Activated CD4-positive, alpha-beta T cell treated with anti-CD3 and anti-CD28 coated beads, Interleukin-10, Interleukin-2, amounts not matched to agents 100 ng/mL and 50 ng/mL, durations not matched to agents 16 hours and 8 hours (primary cell): ENCODE data around the gene TM7SF3.
"Not testable (repeated sequence)": the region's sequence is repeated elsewhere in the genome, so short reads cannot be mapped to it uniquely, and the experiment has no call there.

Experiments
- DNase-seq: peaks from one replicate; pipeline ENCODE4 v3.0.0-alpha.2; 2020

The TM7SF3 gene, protein sequence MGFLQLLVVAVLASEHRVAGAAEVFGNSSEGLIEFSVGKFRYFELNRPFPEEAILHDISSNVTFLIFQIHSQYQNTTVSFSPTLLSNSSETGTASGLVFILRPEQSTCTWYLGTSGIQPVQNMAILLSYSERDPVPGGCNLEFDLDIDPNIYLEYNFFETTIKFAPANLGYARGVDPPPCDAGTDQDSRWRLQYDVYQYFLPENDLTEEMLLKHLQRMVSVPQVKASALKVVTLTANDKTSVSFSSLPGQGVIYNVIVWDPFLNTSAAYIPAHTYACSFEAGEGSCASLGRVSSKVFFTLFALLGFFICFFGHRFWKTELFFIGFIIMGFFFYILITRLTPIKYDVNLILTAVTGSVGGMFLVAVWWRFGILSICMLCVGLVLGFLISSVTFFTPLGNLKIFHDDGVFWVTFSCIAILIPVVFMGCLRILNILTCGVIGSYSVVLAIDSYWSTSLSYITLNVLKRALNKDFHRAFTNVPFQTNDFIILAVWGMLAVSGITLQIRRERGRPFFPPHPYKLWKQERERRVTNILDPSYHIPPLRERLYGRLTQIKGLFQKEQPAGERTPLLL

DNA sequence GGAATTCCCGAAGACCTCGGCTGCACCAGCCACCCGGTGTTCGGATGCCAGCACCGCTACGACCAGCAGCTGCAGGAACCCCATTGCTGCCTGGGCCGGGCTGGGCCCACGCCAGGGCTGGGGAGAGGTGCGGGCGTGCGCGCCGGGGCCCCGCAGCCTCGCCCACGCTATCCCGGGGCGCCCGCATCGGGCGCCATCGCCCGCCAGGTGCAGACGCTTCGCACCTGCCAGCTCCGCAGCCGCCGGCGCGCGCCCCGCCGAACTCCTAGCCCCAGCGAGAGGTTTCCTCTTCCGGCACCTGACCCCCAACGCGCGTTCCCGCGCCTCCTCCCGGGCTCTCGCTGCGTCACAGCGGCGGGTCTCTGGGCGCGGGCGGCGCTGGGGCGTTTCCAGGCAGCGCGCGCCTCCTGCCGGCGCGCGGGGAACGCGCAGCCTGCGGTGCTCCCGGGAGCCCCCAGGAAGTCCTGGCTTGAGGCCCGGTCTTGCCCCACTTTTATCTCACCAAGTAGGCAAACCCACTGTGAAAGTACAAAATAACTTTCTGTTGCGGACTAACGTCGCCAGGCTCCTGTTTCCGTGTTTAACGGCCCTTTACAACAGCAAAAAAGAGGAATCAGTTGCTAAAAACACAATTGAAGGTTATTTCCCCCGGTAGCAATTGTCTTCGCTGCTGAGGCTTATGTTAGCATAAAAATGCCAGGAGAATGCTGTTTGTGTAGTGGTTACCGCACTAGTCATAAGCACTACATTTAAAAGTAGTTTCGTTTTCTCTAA, at the start of gene TM7SF3:
Gene TM7SF3 (minus strand): TSS at position 300 of the 774 bp plus-strand sequence. CDS start 216 bp downstream, at position 84.
- DNase-seq, result peak; percentile 97

DNA sequence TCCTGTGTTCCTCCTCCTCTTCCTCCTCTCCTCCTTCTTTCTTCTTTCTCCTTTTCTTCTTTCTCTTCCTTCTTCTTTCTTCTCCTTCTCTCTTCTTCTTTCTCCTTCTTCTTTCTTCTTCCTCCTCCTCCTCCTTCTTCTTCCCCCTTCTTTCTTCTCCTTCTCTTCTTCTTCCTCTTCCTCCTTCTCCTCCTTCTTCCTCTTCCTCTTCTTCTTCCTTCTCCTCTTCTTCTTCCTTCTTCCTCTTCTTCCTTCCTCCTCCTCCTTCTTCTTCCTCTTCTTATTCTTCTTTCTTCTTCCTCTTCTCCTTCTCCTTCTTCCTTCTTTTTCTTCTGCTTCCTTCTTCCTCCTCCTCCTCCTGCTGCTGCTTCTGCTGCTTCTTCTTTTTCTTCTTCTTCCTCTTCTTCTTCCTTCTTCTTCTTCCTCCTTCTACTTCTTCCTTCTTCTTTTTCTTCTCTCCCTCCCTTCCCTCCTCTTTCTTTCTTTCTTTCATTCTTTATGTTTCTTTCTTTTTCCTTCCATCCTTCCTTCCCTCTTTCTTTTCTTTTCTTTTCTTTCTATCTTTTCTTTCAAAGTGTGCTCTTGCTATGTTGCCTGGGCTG, 49.2 kb upstream of the TM7SF3 start:
- no peak for DNase-seq

DNA sequence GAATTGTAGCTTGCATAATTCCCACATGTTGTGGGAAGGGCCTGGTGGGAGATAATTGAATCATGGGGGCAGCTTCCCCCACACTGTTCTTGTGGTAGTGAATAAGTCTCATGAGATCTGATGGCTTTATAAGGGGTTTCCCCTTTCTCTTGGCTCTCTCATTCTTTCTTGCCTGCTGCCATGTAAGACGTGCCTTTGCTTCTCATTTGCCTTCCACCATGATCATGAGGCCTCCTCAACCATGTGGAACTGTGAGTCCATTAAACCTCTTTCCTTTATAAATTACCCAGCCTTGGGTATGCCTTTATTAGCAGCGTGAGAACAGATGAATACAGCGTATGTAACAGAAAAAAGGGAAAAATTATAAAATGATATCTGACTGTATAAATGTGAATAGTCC, 47.1 kb upstream of the TM7SF3 start:
- no peak for DNase-seq

DNA sequence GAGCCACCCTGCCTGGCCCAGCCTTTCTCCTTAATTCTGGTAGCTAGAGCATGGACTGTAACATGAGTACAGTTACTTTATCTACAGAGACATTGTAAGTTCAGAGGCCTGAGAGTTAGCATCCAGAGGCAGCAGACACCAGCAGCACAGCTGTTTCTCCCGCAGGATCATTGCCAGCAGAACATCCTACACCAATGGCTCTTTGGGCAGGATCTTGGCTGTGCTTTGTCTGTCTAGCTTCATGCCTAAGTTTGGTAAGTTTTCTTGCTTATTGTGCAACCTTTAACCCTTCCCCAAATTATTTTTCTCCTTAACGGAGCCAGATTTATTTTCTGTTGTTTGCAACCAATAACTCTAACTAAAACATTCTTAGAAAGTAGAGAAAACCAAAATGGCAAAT, 46.6 kb upstream of the TM7SF3 start:
- no peak for DNase-seq

DNA sequence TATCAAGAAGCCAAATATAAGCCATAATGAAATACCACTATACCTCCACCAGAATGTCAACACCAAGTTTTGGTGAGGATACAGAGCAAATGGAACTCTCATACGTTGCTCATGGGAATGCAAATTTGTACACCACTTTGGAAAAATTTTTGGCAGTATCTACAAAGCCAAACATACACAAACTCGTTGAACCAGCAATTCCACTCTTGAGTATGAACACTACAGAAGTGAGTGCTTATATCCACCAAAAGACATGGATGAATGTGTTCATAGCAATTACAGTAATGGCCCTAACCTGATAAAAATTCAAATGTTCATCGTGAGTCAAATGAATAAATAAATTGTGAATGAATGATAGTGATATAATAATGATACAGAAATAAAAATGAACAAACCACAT, 43.4 kb upstream of the TM7SF3 start:
- DNase-seq, result no peak

DNA sequence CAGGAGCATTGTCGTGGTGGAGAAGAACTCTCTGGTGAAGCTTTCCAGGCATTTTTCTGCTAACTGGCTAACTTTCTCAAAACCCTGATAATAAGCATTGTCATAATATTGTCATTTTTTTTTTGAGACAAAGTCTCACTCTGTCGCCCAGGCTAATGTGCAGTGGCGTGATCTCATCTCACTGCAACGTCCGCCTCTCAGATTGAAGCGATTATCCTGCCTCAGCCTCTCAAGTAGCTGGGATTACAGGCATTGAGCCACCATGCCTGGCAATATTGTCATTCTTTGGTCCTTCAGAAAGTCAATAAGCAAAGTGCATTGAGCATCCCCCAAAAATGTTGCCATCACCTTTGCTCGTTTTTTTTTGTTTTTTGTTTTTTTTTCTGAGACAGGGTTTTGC, 41.8 kb upstream of the TM7SF3 start:
- DNase-seq, result no peak

DNA sequence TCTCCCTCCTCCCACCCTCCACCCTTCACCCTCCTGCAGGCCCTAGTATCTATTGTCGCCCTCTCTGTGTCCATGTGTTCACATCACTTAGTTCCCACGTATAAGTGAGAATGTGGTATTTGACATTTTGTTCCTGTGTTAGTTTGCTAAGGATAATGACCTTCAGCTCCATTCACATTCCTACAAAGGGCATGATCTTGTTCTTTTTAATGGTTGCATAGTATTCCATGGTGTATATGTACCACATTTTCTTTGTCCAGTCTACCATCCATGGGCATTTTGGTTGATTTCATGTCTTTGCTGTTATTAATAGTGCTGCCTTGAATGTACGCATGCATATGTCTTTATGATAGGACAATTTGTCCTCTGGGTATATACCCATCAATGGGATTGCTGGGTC, 38.6 kb upstream of the TM7SF3 start:
- DNase-seq, result no peak

DNA sequence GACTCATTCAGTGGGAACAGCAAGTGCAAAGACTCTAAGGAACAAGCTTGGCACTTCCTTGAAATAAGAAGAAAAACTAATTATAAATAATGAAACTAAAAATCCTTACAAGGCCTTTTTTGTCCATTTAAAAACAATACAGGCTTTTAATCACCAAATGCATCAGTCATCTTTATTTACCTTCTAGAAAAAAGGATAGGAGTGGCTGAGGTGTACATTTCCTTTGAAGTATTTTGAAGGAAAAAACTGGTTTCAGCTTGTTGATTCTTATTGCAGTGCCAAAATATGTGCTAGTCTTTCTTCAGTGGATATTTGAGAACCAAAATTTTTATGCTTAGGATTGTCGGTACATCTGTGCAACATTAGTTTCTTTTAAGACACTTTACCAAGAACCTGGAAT, 38.0 kb upstream of the TM7SF3 start:
- DNase-seq, result no peak

DNA sequence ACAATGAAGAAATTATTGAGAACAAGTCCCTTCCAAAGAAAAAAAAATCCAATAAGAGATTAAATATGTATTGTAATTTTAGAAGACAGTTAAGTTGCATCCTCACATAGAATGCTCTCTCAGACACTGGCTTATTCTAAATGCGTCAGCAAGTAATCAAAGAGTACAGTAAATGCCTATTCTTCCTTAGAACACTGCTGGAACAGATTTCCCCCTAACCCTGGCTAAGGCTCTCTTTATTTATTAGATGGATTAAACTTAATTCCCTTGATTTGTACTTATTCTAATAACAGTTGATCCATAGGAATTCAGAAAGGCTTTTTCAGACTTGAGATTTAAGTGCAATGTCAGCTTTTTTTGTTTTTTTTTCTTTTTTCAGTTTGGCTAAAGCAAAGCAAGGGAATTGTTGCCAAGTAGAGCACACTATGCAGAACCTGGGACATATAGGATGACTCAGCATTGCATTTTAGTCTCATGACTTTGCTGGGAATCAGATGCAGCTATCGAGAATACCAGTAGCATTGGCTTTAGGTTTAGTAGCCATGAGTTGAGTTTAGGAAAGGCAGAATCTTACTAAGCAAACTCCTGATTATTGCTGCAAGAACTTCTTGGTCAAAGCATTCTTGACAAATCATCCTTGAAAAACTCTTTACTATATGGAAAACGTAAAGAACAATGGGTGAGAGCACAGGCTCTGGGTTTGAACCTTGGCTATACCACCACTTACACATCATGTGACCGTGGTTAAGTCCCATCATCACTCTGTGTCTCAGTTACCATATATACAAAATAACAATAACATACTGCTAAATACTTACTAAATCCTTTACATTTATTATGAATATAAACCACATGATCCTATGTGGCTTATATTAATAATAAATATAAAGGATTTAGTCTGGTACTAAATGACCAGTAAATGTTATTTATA, 34.9 kb upstream of the TM7SF3 start:
- no peak for DNase-seq

DNA sequence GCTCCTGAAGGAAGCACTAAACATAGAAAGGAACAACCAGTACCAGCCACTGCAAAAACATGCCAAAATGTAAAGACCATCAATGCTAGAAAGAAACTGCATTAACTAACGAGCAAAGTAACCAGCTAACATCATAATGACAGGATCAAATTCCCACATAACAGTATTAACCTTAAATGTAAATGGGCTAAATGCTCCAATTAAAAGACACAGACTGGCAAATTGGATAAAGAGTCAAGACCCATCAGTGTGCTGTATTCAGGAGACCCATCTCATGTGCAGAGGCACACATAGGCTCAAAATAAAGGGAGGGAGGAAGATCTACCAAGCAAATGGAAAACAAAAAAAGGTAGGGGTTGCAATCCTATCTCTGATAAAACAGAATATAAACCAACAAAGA, 27.8 kb upstream of the TM7SF3 start:
- DNase-seq, result not testable (repeated sequence)

DNA sequence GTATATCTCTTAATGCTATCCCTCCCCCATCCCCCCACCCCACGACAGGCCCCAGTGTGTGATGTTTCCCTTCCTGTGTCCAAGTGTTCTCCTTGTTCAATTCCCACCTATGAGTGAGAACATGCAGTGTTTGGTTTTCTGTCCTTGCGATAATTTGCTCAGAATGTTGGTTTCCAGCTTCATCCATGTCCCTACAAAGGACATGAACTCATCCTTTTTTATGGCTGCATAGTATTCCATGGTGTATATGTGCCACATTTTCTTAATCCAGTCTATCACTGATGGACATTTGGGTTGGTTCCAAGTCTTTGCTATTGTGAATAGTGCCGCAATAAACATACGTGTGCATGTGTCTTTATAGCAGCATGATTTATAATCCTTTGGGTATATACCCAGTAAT, 26.5 kb upstream of the TM7SF3 start:
- DNase-seq, result not testable (repeated sequence)

DNA sequence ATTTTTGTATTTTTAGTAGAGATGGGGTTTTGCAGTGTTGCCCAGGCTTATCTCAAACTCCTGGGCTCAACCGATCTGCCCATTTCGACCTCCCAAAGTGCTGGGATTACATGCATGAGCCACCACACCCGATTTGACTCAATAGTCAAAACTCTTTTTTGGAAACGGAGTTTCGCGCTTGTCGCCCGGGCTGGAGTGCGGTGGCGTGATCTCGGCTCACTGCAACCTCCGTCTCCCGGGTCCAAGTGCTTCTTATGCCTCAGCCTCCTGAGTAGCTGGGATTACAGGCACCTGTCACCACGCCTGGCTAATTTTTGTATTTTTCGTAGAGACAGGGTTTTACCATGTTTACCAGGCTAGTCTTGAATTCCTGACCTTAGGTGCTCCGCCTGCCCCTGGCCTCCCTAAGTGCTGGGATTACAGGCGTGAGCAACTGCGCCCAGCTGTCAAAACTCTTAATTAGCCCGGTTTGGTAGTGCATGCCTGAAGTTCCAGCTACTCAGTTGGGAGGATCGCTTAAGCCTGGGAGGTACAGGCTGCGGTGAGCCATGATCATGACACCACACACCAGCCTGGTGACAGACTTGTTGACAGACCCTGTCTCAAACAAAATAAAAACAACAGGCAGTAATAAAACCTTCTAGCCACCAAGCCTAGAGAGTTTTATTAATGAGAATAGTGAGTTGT, 20.6 kb upstream of the TM7SF3 start:
- no peak for DNase-seq

DNA sequence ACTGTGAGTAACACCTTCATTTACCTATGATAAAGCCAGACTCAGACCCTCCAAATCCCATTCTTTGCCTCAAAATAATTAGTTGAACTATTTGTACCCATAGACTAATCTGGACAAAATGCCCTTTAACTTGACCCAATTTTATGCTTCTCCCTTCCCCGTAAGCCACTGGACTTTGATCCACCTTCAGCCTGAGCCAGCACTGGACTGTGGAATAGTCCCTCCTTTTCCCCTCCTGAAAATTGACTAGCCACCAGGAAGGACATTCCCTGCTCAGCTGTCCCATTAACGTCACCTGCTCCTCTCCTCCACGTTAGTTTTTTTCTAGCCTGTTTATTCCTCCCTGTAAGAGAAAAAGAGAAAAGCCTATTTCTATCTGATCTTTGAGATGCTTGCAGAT, 18.5 kb upstream of the TM7SF3 start:
- DNase-seq, result no peak

DNA sequence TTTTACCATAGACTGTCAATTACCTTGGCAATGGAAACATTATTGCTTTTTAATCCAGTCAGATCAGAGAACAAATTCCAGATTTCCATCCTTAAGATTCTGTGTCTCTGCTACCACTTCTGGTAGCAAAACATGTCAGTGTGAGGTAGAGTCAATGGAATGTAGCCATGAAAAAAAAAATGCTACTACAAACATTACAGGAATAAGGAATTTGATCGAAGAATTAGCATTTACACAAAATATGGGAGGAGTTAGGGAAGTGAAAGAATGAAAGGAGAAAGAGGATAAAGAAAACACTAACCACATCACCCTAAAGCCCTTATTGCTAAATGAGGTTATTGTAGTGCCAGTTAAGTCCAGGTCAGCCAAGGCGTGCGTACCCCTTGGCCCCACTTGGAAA, 17.3 kb upstream of the TM7SF3 start:
- no peak for DNase-seq

DNA sequence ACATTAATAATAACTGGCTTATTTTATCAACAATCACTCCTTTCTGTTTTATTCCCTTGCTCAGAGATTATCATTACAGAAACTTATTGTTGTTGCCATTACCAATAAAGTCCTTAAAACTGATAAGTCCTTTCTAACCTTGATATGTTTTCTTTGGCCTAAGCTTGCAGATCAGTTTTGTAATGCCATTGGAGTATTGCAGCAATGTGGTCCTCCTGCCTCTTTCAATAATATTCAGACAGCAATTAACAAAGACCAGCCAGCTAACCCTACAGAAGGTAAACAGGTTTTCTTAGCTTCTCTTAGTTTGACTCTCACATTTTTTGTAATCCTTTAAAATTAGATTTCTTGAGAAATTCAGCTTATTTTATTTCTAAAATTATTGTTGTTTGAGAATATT, 12.1 kb upstream of the TM7SF3 start:
- DNase-seq, result no peak

DNA sequence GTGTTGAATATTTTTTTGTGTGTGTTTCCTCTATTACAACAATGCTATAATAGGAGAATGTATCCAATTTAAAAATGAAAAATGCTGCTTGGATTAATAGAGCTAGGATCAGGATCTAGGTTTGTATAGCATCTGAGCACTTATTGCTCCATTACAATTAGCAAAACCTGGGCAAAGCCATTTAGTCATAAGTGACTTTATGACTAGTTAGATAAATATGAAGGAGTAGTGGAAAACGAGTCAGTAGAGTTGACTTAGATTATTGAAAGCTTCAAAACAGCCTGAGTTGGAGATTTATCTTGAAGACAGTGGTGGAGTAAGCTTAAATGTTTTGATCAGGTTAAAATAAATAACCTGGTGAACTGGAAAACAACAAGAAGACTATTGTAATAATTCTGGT, 10.9 kb upstream of the TM7SF3 start:
- DNase-seq, result no peak

DNA sequence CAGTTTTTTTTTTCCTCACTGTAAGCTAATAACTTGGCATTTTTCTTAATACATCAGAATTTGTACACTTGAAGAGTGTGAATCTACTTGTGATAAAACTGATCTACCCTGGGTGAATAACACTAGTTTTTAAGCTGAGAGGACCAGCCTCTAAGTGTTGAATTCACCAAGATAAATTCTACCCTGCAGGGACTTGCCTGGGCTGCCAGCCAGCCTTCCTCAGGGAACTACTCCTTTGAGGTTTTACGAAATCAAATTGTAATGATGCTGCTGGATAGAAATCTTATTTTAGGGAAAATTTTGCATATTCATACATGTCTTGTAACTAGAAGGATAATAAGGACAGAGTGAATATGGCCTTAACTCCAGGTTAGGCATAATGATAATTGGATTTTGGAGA, 10.1 kb upstream of the TM7SF3 start:
- DNase-seq, result no peak

DNA sequence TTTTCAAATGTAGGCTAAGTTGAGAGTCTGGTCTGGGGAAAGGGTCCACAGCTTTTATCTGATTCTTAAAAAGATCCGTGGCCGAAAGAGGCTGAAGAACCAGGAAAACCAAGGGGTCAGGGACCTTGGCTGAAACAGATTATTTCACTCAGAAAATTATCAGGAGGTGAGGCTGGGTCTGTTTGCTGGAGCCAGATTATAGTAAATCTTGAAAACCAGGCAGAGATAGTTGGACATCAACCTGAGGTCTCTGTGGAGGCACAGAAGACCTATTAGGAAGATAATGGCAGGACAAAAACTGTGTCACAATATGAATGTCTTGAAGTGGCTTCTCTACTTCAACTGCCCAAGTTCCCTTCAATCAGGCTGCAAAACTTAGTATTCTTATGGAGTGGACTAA, 6.6 kb upstream of the TM7SF3 start:
- DNase-seq, result no peak

DNA sequence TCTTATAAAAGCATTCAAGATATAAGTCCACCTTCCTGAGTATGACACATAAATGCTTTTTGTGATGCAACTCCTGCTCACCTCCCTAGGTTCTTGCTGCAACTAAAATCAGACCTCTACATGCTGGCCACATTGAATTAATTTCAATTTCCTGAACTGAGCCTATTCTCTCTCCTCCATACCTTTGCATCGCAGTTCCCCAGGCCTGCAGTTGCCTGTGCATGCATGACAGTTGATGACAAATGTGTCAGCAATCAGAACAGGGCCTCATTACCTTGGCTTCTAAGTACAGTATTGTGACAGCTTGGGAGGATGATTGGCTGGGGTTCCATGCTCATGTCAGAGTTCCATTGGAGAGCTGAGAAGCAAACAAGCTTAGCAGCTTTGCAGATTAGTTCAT, 3.9 kb upstream of the TM7SF3 start:
- DNase-seq, result no peak

DNA sequence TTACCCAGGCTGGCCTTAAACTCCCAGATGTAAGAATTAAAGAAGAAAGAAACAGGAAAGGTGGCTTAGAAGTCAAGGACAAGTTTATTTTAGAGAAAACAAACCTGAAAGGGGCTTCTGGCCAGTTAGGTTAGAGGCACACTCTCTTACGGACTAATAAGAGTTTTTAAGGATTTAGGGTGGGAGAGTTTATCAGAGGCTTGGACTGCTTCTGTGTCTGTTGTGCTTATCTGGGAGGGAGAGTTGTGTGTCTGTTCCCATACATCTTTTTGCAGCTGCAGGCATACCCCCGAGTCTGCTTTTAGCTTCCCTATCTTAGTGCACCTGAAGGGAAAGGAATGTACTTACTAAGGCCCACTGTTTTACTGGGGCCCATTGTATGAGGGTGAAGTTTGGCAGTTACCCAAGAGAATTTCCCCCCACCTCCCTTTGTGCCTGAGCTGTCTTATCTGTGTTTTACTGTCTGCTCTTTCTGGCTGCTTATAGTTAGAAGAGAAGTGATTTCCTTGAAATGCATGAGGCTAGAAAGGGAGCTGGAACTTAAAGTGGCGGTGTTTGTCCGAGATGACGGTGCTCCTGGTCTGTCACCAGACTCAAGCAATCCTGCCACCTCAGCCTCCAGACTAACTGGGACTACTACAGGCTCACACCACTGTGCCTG, 3.1 kb upstream of the TM7SF3 start:
- DNase-seq, result not testable (repeated sequence)

DNA sequence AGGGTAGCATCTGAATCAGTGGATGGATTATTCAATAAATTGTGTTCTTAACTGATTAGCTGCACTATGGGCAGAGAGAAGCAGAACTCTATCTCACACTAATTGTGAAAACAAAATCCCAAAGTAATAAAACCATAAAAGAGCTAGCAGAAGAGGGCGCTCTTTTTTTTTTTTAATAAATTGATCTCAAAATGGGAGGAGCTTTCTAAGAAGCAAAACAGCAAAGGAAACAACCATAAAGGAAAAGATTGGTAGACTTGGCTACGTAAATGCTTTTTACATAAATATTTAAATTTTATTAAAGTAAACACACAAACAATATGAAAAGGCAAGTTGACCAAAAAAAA, 1.5 kb upstream of the TM7SF3 start:
- peak; percentile 35 for DNase-seq
